GM12878 (cell line): ENCODE measurements around the gene KCTD17. TPM values are rescaled to one million over a fixed set of nuclear protein-coding genes. Genes with fewer than 3 reads are reported as not detected.

Source experiments
- ATAC-seq: fragments of 200-7000 bp; cut with Tn5 transposase; 3 replicates; pipeline ENCODE4 v1.9.1; 2020; ENCODE audit warnings: mild to moderate bottlenecking, moderate library complexity
- BruUV-seq: library from RNA; stranded (reverse); fragments of 400-500 nt; replicated peaks from 2 replicates; lab custom pipeline; 2021; lab: Mats Ljungman, UMichigan
- CTCF ChIA-PET: fragments of 300-600 bp; sonication (Branson Sonifier 250); formaldehyde crosslinking; extraction: SDS; loops from one replicate; lab custom pipeline; 2021; ENCODE audit warnings: inconsistent platforms; lab: Yijun Ruan, JAX
- POLR2A ChIA-PET: fragments of 350-600 bp; formaldehyde crosslinking; extraction: SDS; loops from one replicate; lab custom pipeline; 2021; ENCODE audit warnings: inconsistent platforms; lab: Charles Lee
- RAD21 ChIA-PET: fragments of 300-600 bp; sonication (Branson Sonifier 250); formaldehyde crosslinking; loops from one replicate; lab custom pipeline; 2023; ENCODE audit warnings: antibody characterized with exemption; ENCODE audit not compliant: unreplicated experiment; lab: Charles Lee
- SMC1A ChIA-PET: fragments of 300-600 bp; sonication (Branson Sonifier 250); formaldehyde crosslinking; loops from one replicate; lab custom pipeline; 2023; ENCODE audit not compliant: unreplicated experiment, uncharacterized antibody; lab: Charles Lee
- DNase-seq: peaks from one replicate; pipeline ENCODE4 v3.0.0-alpha.2; 2011; ENCODE audit warnings: low read depth, low spot score
- FAIRE-seq: peaks from 3 replicates; lab custom pipeline; 2011; peaks lifted over from hg19 to GRCh38; lab: Jason Lieb, UNC
- H2AFZ ChIP-seq: 2 replicates; pipeline ENCODE4 v1.6.0; 2011; ENCODE audit warnings: low read depth, low read length, control low read depth; ENCODE audit not compliant: control insufficient read depth
- H3K27ac ChIP-seq: 2 replicates; pipeline ENCODE4 v1.5.1; 2011; ENCODE audit warnings: control low read depth; ENCODE audit not compliant: control insufficient read depth, insufficient read depth
- H3K27me3 ChIP-seq, 2 experiments: replicated peaks in 1 of 2; 2 replicates each; pipeline versions ENCODE4 v1.6.0 to v1.6.1; 2011; ENCODE audit warnings: low read length in 1 of 2; ENCODE audit not compliant: control insufficient read depth in 2 of 2, insufficient read depth in 2 of 2
- H3K36me3 ChIP-seq, 2 experiments: 2 replicates each; pipeline ENCODE4 v1.5.1; 2011; ENCODE audit warnings: low read length in 1 of 2; ENCODE audit not compliant: control insufficient read depth in 2 of 2, insufficient read depth in 2 of 2
- H3K4me1 ChIP-seq: 2 replicates; pipeline ENCODE4 v1.6.1; 2011; ENCODE audit warnings: mild to moderate bottlenecking, low read length, moderate library complexity, mixed read lengths; ENCODE audit not compliant: control insufficient read depth, insufficient read depth
- H3K4me2 ChIP-seq: 2 replicates; pipeline ENCODE4 v1.6.0; 2011; ENCODE audit warnings: control low read depth; ENCODE audit not compliant: control insufficient read depth, insufficient read depth
- H3K4me3 ChIP-seq: fragments of 200-600 bp; sonication (generic); 2 replicates; pipeline ENCODE4 v1.5.1; 2016
- H3K79me2 ChIP-seq: 2 replicates; pipeline ENCODE4 v1.6.0; 2011; ENCODE audit warnings: low read length; ENCODE audit not compliant: control insufficient read depth, insufficient read depth
- H3K9ac ChIP-seq: 2 replicates; pipeline ENCODE4 v1.8.0; 2011; ENCODE audit warnings: low read length, control low read depth, mixed read lengths; ENCODE audit not compliant: control insufficient read depth, insufficient read depth
- H3K9me3 ChIP-seq: replicated peaks from 3 replicates; pipeline ENCODE4 v1.5.1; 2011; ENCODE audit warnings: mild to moderate bottlenecking, low read length; ENCODE audit not compliant: control insufficient read depth, insufficient read depth
- H4K20me1 ChIP-seq: 2 replicates; pipeline ENCODE4 v1.6.0; 2011; ENCODE audit not compliant: control insufficient read depth, insufficient read depth
- BCL11A ChIP-seq: IDR thresholded peaks from 2 replicates; pipeline ENCODE4 v1.6.1; 2011; ENCODE audit warnings: low read depth, low read length
- CREB1 ChIP-seq: IDR thresholded peaks from 2 replicates; pipeline ENCODE4 v1.6.1; 2012; ENCODE audit warnings: low read depth, mild to moderate bottlenecking, inconsistent platforms
- GATAD2B ChIP-seq: fragments of 450-650 bp; conservative IDR thresholded peaks from 2 replicates; pipeline ENCODE4 v1.6.1; 2017; ENCODE audit warnings: low read depth, mild to moderate bottlenecking, moderate library complexity
- HDGF ChIP-seq: fragments of 450-650 bp; IDR thresholded peaks from 2 replicates; pipeline ENCODE4 v1.6.1; 2016; ENCODE audit warnings: antibody characterized with exemption
- JUND ChIP-seq: IDR thresholded peaks from 2 replicates; pipeline ENCODE4 v1.6.1; 2012; ENCODE audit warnings: low read depth, mild to moderate bottlenecking, low read length, improper control_type of control experiment, moderate library complexity
- MYC ChIP-seq: IDR thresholded peaks from 2 replicates; pipeline ENCODE4 v1.6.1; 2011; ENCODE audit warnings: mild to moderate bottlenecking, low read length, moderate library complexity, inconsistent platforms; ENCODE audit not compliant: insufficient read depth, insufficient replicate concordance, insufficient read length, severe bottlenecking
- NKRF ChIP-seq: fragments of 450-650 bp; conservative IDR thresholded peaks from 2 replicates; pipeline ENCODE4 v1.6.1; 2017; ENCODE audit warnings: mild to moderate bottlenecking, moderate library complexity
- POLR2AphosphoS2 ChIP-seq: IDR thresholded peaks from 2 replicates; pipeline ENCODE4 v1.6.1; 2011; ENCODE audit warnings: low read depth, mild to moderate bottlenecking, low read length, improper control_type of control experiment, moderate library complexity
- SRF ChIP-seq, 2 experiments: IDR thresholded peaks; 2 replicates each; pipeline ENCODE4 v1.6.1; 2011; ENCODE audit warnings: low read depth in 2 of 2, low read length in 2 of 2, mild to moderate bottlenecking in 1 of 2, moderate library complexity in 1 of 2
- ZZZ3 ChIP-seq: IDR thresholded peaks from 2 replicates; pipeline ENCODE4 v1.6.1; 2011; ENCODE audit warnings: low read depth; ENCODE audit not compliant: control insufficient read depth, insufficient read length
- WGBS: methylation state at CpG from one replicate; pipeline ENCODE4 v1.1.6; 2016; ENCODE audit warnings: low lambda C conversion rate; ENCODE audit not compliant: insufficient replicate concordance, insufficient coverage; ENCODE audit errors: missing lambda C conversion rate; 5-methylcytosine and 5-hydroxymethylcytosine counted together
- in situ Hi-C: fragments of 300-500 bp; cut with MboI; formaldehyde crosslinking; loops from 9 replicates; pipeline ENCODE4 v1.14.3; 2018; ENCODE audit warnings: mixed read lengths
- intact Hi-C: fragments of 100-400 bp; cut with micrococcal nuclease; formaldehyde crosslinking; loops from one replicate; pipeline ENCODE4 v1.14.2; 2022; ENCODE audit not compliant: unreplicated experiment
- polyA plus RNA-seq, 11 experiments: library from polyadenylated mRNA; depleted of rRNA in 4 of 11; unstranded in 6 of 11; stranded (reverse) in 5 of 11; fragments of >200 nt; fragmentation: Nextera tagmentation in 4 of 11; fragmentation: Illumina TruSeq in 1 of 11; extraction: Ambion mirVana in 4 of 11; extraction: Trizol in 1 of 11; gene quantifications; 1 replicate in 1 of 11; 2 replicates in 10 of 11; pipeline versions ENCODE4 v1.2.1 to v1.2.3, GENCODE V29; 2011 to 2016; ENCODE audit warnings: inconsistent platforms in 2 of 11, missing spikeins in 2 of 11, low read depth in 1 of 11
- total RNA-seq, 4 experiments: library from RNA; depleted of rRNA in 3 of 4; stranded (reverse); fragments of >200 nt in 3 of 4; fragmentation: Illumina TruSeq in 1 of 4; extraction: Trizol in 1 of 4; gene quantifications; 2 replicates each; pipeline versions ENCODE4 v1.2.1 to v1.2.3, GENCODE V29; 2013 to 2021
- TF ChIP-seq, protein P1 (sequence below): fragments of 450-650 bp; IDR thresholded peaks from 2 replicates; pipeline ENCODE4 v1.6.1; 2018; ENCODE audit warnings: mild to moderate bottlenecking, low read depth, moderate library complexity; ENCODE audit not compliant: partially characterized antibody
- TF ChIP-seq, protein P2 (sequence below): fragments of 450-650 bp; IDR thresholded peaks from 2 replicates; pipeline ENCODE4 v1.6.1; 2017; ENCODE audit warnings: borderline replicate concordance

KCTD17 gene
- total and polyA plus RNA-seq, 10 of the 15 experiments (the other 5 are each of a cell fraction or from before 2014, with no cell fraction given): 0.16 to 18.4 (median 10.1) TPM; not detected in 1

GRCh38 chr22:37105990-37106389 is 54.4 kb downstream of the KCTD17 start (continued):
- TF ChIP-seq, protein P1, sequence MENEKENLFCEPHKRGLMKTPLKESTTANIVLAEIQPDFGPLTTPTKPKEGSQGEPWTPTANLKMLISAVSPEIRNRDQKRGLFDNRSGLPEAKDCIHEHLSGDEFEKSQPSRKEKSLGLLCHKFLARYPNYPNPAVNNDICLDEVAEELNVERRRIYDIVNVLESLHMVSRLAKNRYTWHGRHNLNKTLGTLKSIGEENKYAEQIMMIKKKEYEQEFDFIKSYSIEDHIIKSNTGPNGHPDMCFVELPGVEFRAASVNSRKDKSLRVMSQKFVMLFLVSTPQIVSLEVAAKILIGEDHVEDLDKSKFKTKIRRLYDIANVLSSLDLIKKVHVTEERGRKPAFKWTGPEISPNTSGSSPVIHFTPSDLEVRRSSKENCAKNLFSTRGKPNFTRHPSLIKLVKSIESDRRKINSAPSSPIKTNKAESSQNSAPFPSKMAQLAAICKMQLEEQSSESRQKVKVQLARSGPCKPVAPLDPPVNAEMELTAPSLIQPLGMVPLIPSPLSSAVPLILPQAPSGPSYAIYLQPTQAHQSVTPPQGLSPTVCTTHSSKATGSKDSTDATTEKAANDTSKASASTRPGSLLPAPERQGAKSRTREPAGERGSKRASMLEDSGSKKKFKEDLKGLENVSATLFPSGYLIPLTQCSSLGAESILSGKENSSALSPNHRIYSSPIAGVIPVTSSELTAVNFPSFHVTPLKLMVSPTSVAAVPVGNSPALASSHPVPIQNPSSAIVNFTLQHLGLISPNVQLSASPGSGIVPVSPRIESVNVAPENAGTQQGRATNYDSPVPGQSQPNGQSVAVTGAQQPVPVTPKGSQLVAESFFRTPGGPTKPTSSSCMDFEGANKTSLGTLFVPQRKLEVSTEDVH: no peak
- TF ChIP-seq JUND (no peak), HDGF (no peak)
- TF ChIP-seq, all 136 proteins: peak for 0

- Histone ChIP-seq H3K4me2 (no peak overlapping the region), H3K9me3 (no peaks in the 10 kb centered on the region), H3K79me2 (no peaks in the 10 kb centered on the region), H3K4me3 (no peak overlapping the region), H2AFZ (no peak overlapping the region), H3K36me3 (no peaks in the 10 kb centered on the region), H3K27ac (no peak overlapping the region), H3K9ac (no peak overlapping the region), H3K27me3 (no peaks in the 10 kb centered on the region), H4K20me1 (no peaks in the 10 kb centered on the region), H3K4me1 (peaks cover 7% of the 10 kb centered on the region; the same call in 1 of the 2 replicates)
- no TSS peak for BruUV-seq
- RAD21 ChIA-PET: no interaction called here
- WGBS: 51% methylated on average over 18 of the region's 18 CpGs
- DNase-seq: no peak
- POLR2A ChIA-PET: no interaction called here
- ATAC-seq: no peak
- no peak for TF ChIP-seq BCL11A
- TF ChIP-seq POLR2AphosphoS2: no peak
- no peak for TF ChIP-seq ZZZ3
- TF ChIP-seq, protein P2, sequence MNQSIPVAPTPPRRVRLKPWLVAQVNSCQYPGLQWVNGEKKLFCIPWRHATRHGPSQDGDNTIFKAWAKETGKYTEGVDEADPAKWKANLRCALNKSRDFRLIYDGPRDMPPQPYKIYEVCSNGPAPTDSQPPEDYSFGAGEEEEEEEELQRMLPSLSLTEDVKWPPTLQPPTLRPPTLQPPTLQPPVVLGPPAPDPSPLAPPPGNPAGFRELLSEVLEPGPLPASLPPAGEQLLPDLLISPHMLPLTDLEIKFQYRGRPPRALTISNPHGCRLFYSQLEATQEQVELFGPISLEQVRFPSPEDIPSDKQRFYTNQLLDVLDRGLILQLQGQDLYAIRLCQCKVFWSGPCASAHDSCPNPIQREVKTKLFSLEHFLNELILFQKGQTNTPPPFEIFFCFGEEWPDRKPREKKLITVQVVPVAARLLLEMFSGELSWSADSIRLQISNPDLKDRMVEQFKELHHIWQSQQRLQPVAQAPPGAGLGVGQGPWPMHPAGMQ: no peak
- TF ChIP-seq CREB1: no peak
- no peak for TF ChIP-seq GATAD2B
- TF ChIP-seq MYC: no peak
- no peak for TF ChIP-seq NKRF
- TF ChIP-seq SRF (IDR thresholded peaks at IDR 0.05; ENCODE audit: low read depth in 2 of 2, low read length in 2 of 2): no peak
- in situ Hi-C loops: no loop called here
- SMC1A ChIA-PET: no interaction called here
- no peak for FAIRE-seq
- CTCF ChIA-PET: interaction anchor here (0.9 kb wide), 1 partner anchor 8 kb away, joined by 3 read pairs; no protein-coding TSS in a partner anchor
- intact Hi-C loops: no loop called here
Observed at GRCh38 chr22:37107816-37108621, 56.5 kb downstream of the KCTD17 start.
